Activated CD8-positive, alpha-beta memory T cell treated with anti-CD3 and anti-CD28 coated beads for 1 hour (primary cell): ENCODE measurements around the gene ZNF576.
"Not testable (repeated sequence)": the region's sequence is repeated elsewhere in the genome, so short reads cannot be mapped to it uniquely, and the experiment has no call there.

ENCODE experiments used
- DNase-seq, 2 donors: peaks; one replicate each; pipeline ENCODE4 v3.0.0-alpha.2; 2020; ENCODE audit warnings: low read depth in 1 of 2; ENCODE audit errors: extremely low read depth in 1 of 2

ZNF576 gene

GRCh38 chr19:43644181-43644580 is 47.8 kb downstream of the ZNF576 start:
- no peak for DNase-seq

GRCh38 chr19:43648633-43649032 is 52.2 kb downstream of the ZNF576 start:
- no peak for DNase-seq

GRCh38 chr19:43649514-43649913 is 53.1 kb downstream of the ZNF576 start:
- no peak for DNase-seq

GRCh38 chr19:43650276-43650675 is 53.9 kb downstream of the ZNF576 start:
- DNase-seq = not testable (repeated sequence)
